CD14-positive monocyte (primary cell): ENCODE results near the gene OR10D3. TPM values are rescaled to one million over a fixed set of nuclear protein-coding genes. Genes with fewer than 3 reads are reported as not detected.

ENCODE experiments used
- DNase-seq, 3 donors: peaks; one replicate each; pipeline ENCODE4 v3.0.0-alpha.2; 2011 to 2022
- H2AFZ ChIP-seq: 2 replicates; pipeline ENCODE4 v1.6.0; 2012; ENCODE audit warnings: mild to moderate bottlenecking, low read depth, low read length, inconsistent platforms; ENCODE audit not compliant: insufficient read depth, poor library complexity, severe bottlenecking
- H3K27ac ChIP-seq, 2 donors: 1 replicate in 1 of 2; 2 replicates in 1 of 2; pipeline ENCODE4 v1.5.1; 2012 to 2013; ENCODE audit warnings: low read length in 2 of 2, control low read depth in 1 of 2, inconsistent platforms in 1 of 2, low read depth in 1 of 2, mild to moderate bottlenecking in 1 of 2
- H3K27me3 ChIP-seq, 2 donors: one replicate each; pipeline versions ENCODE4 v1.6.0 to v1.6.1; 2011 to 2013; ENCODE audit warnings: low read length in 2 of 2; ENCODE audit not compliant: control insufficient read depth in 2 of 2, insufficient read depth in 2 of 2
- H3K36me3 ChIP-seq, 2 donors: replicated peaks in 1 of 2; 1 replicate in 1 of 2; 2 replicates in 1 of 2; pipeline versions ENCODE4 v1.5.1 to v1.6.1; 2012 to 2013; ENCODE audit warnings: low read length in 2 of 2, control low read depth in 1 of 2, inconsistent platforms in 1 of 2, mild to moderate bottlenecking in 1 of 2; ENCODE audit not compliant: insufficient read depth in 2 of 2, control insufficient read depth in 1 of 2
- H3K4me1 ChIP-seq, 2 donors: 1 replicate in 1 of 2; 2 replicates in 1 of 2; pipeline versions ENCODE4 v1.5.1 to v1.6.1; 2012 to 2013; ENCODE audit warnings: low read length in 2 of 2, control low read depth in 1 of 2, inconsistent platforms in 1 of 2, mild to moderate bottlenecking in 1 of 2, moderate library complexity in 1 of 2; ENCODE audit not compliant: insufficient read depth in 2 of 2, control insufficient read depth in 1 of 2
- H3K4me2 ChIP-seq: replicated peaks from 2 replicates; pipeline ENCODE3; 2012; ENCODE audit warnings: low read length, moderate library complexity, mild to moderate bottlenecking; ENCODE audit not compliant: poor library complexity, severe bottlenecking; ENCODE audit errors: extremely low read depth
- H3K4me3 ChIP-seq, 3 experiments: fragments of 200-600 bp in 1 of 3; sonication (generic) in 1 of 3; replicated peaks in 1 of 3; 1 replicate in 2 of 3; 2 replicates in 1 of 3; pipeline ENCODE4 v1.5.1; 2011 to 2013; ENCODE audit warnings: low read length in 3 of 3, mild to moderate bottlenecking in 3 of 3, control low read depth in 2 of 3, low read depth in 2 of 3, inconsistent platforms in 1 of 3, moderate library complexity in 1 of 3
- H3K79me2 ChIP-seq: 2 replicates; pipeline ENCODE4 v1.6.0; 2012; ENCODE audit warnings: mild to moderate bottlenecking, control low read depth, inconsistent platforms, low read length, moderate library complexity; ENCODE audit not compliant: insufficient read depth
- H3K9ac ChIP-seq: 2 replicates; pipeline ENCODE4 v1.6.0; 2017; ENCODE audit warnings: low read length, mild to moderate bottlenecking; ENCODE audit not compliant: insufficient read depth, poor library complexity, severe bottlenecking
- H3K9me3 ChIP-seq, 2 donors: replicated peaks in 1 of 2; 1 replicate in 1 of 2; 2 replicates in 1 of 2; pipeline versions ENCODE4 v1.5.1 to v1.6.1; 2012 to 2013; ENCODE audit warnings: low read length in 2 of 2, control low read depth in 1 of 2; ENCODE audit not compliant: control insufficient read depth in 1 of 2, insufficient read depth in 1 of 2
- H4K20me1 ChIP-seq: 2 replicates; pipeline ENCODE4 v1.6.0; 2012; ENCODE audit warnings: mild to moderate bottlenecking, low read length, control low read depth, moderate library complexity; ENCODE audit not compliant: insufficient read depth
- H3K27ac Mint-ChIP-seq, 7 donors: one replicate each; pipeline ENCODE4 v1.8.0; 2020; ENCODE audit warnings: mild to moderate bottlenecking in 7 of 7, mixed read lengths in 7 of 7, moderate library complexity in 6 of 7, inconsistent platforms in 2 of 7
- H3K27me3 Mint-ChIP-seq, 3 donors: one replicate each; pipeline ENCODE4 v1.8.0; 2021 to 2022; ENCODE audit warnings: low read depth in 3 of 3, mild to moderate bottlenecking in 3 of 3, mixed read lengths in 3 of 3, moderate library complexity in 3 of 3, inconsistent platforms in 1 of 3
- H3K36me3 Mint-ChIP-seq, 2 donors: one replicate each; pipeline ENCODE4 v1.8.0; 2020; ENCODE audit warnings: mixed read lengths in 2 of 2, inconsistent platforms in 1 of 2, mild to moderate bottlenecking in 1 of 2
- H3K4me1 Mint-ChIP-seq: one replicate; pipeline ENCODE4 v1.8.0; 2020; ENCODE audit warnings: mild to moderate bottlenecking, mixed read lengths
- H3K4me3 Mint-ChIP-seq, 2 donors: one replicate each; pipeline ENCODE4 v1.8.0; 2020; ENCODE audit warnings: mild to moderate bottlenecking in 2 of 2, mixed read lengths in 2 of 2, moderate library complexity in 1 of 2
- H3K9me3 Mint-ChIP-seq, 7 donors: one replicate each; pipeline ENCODE4 v1.8.0; 2020 to 2022; ENCODE audit warnings: mixed read lengths in 7 of 7, mild to moderate bottlenecking in 6 of 7, moderate library complexity in 6 of 7, inconsistent platforms in 2 of 7
- WGBS: methylation state at CpG from one replicate; pipeline ENCODE4 v1.1.5; 2013; ENCODE audit warnings: missing lambda C conversion rate; ENCODE audit not compliant: insufficient coverage; 5-methylcytosine and 5-hydroxymethylcytosine counted together
- intact Hi-C, 2 donors: fragments of 100-400 bp; cut with micrococcal nuclease; formaldehyde crosslinking; loops; one replicate each; pipeline versions ENCODE4 v1.15.0 to v1.15.1; 2023
- polyA plus RNA-seq, 3 donors: library from polyadenylated mRNA; depleted of rRNA in 1 of 3; unstranded in 2 of 3; stranded (reverse) in 1 of 3; fragments of 300-500 nt in 2 of 3; fragments of >200 nt in 1 of 3; fragmentation: Illumina TruSeq in 2 of 3; gene quantifications; 1 replicate in 2 of 3; 2 replicates in 1 of 3; pipeline ENCODE4 v1.2.3, GENCODE V29; 2012 to 2021
- TF ChIP-seq, protein P1 (sequence below): fragments of 200-600 bp; IDR thresholded peaks from one replicate; pipeline ENCODE4 v1.8.0; 2022; ENCODE audit warnings: antibody characterized with exemption, mild to moderate bottlenecking

The OR10D3 gene
- polyA plus RNA-seq, 3 donors: not detected

DNA sequence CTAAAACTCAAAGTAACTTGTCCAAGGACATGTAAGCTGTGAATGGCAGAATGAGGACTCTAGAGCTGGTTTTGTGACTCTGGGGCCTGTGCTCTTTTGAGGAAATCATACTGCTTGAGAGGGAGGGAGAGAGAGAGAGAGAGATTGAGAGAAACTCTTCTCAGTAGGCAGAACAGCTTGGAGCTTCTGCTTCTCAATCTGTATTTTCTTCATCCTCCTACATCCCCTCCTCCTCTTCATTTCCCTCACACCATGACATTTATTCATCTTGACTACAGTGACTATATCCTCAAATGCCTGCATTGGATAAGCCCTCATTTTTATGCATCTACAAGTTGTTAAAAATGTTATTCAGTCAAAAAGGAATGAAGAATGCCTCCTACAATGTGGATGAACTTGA, 23.7 kb upstream of the OR10D3 start:
- TF ChIP-seq, protein P1, sequence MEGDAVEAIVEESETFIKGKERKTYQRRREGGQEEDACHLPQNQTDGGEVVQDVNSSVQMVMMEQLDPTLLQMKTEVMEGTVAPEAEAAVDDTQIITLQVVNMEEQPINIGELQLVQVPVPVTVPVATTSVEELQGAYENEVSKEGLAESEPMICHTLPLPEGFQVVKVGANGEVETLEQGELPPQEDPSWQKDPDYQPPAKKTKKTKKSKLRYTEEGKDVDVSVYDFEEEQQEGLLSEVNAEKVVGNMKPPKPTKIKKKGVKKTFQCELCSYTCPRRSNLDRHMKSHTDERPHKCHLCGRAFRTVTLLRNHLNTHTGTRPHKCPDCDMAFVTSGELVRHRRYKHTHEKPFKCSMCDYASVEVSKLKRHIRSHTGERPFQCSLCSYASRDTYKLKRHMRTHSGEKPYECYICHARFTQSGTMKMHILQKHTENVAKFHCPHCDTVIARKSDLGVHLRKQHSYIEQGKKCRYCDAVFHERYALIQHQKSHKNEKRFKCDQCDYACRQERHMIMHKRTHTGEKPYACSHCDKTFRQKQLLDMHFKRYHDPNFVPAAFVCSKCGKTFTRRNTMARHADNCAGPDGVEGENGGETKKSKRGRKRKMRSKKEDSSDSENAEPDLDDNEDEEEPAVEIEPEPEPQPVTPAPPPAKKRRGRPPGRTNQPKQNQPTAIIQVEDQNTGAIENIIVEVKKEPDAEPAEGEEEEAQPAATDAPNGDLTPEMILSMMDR: no peak
- no peak for DNase-seq
- Histone ChIP-seq H3K4me2 (no peak overlapping the region), H2AFZ (no peak overlapping the region), H3K79me2 (no peaks in the 10 kb centered on the region), H3K9ac (no peak overlapping the region), H4K20me1 (no peaks in the 10 kb centered on the region), H3K36me3 (no peaks in the 10 kb centered on the region), H3K4me3 (no peak overlapping the region), H3K9me3 (no peaks in the 10 kb centered on the region), H3K4me1 (no peaks in the 10 kb centered on the region), H3K27me3 (no peaks in the 10 kb centered on the region), H3K27ac (no peak overlapping the region)
- intact Hi-C loops: no loop called here
- Mint-ChIP-seq H3K36me3 (no peaks in the 10 kb centered on the region), H3K4me1 (no peaks in the 10 kb centered on the region), H3K4me3 (no peak overlapping the region), H3K27ac (no peak overlapping the region), H3K9me3 (peaks cover 0 to 5% (median 2%) of the 10 kb centered on the region in 7 donors), H3K27me3 (peaks cover 0 to 4% (median 0%) of the 10 kb centered on the region in 3 donors)

DNA sequence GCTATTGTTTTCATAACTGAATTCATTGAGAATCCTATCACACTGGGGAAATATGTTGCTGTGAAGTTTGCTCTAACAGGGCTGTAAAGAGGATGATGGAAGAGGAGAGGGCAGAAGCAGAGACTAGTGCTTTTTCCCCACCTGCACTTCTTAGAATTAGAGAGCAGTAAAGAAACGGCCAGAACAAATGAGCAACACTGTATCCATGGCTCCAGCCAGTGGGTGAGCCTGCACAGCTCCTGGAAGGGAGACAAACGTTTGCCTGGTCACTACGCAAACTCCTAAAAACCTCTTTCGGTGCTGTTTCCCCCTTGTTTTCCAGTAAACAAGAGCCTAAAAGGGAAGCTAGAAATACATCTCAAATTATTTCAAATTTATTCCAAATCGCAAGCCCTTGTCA, 22.2 kb upstream of the OR10D3 start:
- Mint-ChIP-seq H3K36me3 (no peaks in the 10 kb centered on the region), H3K27ac (no peak overlapping the region), H3K9me3 (peaks cover 0 to 5% (median 2%) of the 10 kb centered on the region in 7 donors), H3K27me3 (peaks cover 0 to 4% (median 0%) of the 10 kb centered on the region in 3 donors), H3K4me1 (no peaks in the 10 kb centered on the region), H3K4me3 (no peak overlapping the region)
- intact Hi-C loops: no loop called here
- Histone ChIP-seq H3K27ac (no peak overlapping the region), H3K9me3 (no peaks in the 10 kb centered on the region), H3K4me3 (no peak overlapping the region), H3K4me1 (no peaks in the 10 kb centered on the region), H4K20me1 (no peaks in the 10 kb centered on the region), H3K79me2 (no peaks in the 10 kb centered on the region), H3K36me3 (no peaks in the 10 kb centered on the region), H2AFZ (no peak overlapping the region), H3K4me2 (no peak overlapping the region), H3K27me3 (no peaks in the 10 kb centered on the region), H3K9ac (no peak overlapping the region)
- DNase-seq: no peak
- TF ChIP-seq, protein P1: no peak
- WGBS: 88% methylated on average over 4 of the region's 5 CpGs
